Upper lobe of left lung (tissue), 4 donors: ENCODE data around the gene IDH1.

Experiments
- CTCF ChIP-seq, 6 experiments: fragments of 450-650 bp in 4 of 6; fragments of 200-600 bp in 2 of 6; sonication (generic) in 2 of 6; IDR thresholded peaks; one replicate each; pipeline ENCODE4 v1.5.1; 2016 to 2019; ENCODE audit warnings: antibody characterized with exemption in 6 of 6
- EP300 ChIP-seq, 4 donors: sonication (generic); formaldehyde crosslinking; IDR thresholded peaks; one replicate each; pipeline ENCODE4 v1.5.1; 2017; ENCODE audit warnings: antibody characterized with exemption in 4 of 4, control low read depth in 2 of 4
- POLR2A ChIP-seq, 4 donors: fragments of 450-650 bp; IDR thresholded peaks; one replicate each; pipeline ENCODE4 v1.5.1; 2016 to 2017; ENCODE audit warnings: antibody characterized with exemption in 4 of 4, mild to moderate bottlenecking in 2 of 4
- POLR2AphosphoS5 ChIP-seq, 2 donors: sonication (generic); formaldehyde crosslinking; IDR thresholded peaks; one replicate each; pipeline ENCODE4 v1.5.1; 2017; ENCODE audit warnings: antibody characterized with exemption in 2 of 2

GRCh38 chr2:208244422-208244821 lies 10.4 kb downstream of the IDH1 start:
- TF ChIP-seq CTCF (IDR thresholded peaks at IDR 0.05) (no peak), POLR2A (IDR thresholded peaks at IDR 0.05) (no peak), POLR2AphosphoS5 (IDR thresholded peaks at IDR 0.05) (no peak), EP300 (IDR thresholded peaks at IDR 0.05) (no peak)
